ENCODE measurements around the gene CYTH4.
"Not testable (repeated sequence)": the region's sequence is repeated elsewhere in the genome, so short reads cannot be mapped to it uniquely, and the experiment has no call there.

The CYTH4 gene

GRCh38 chr22:37249986-37250385, 32.3 kb upstream of the CYTH4 start:
- DNase-seq, result no peak

GRCh38 chr22:37251836-37252235, 30.5 kb upstream of the CYTH4 start:
- DNase-seq, result not testable (repeated sequence)

- no peak for DNase-seq
These were observed 29.1 kb upstream of the CYTH4 start for GRCh38 chr22:37253126-37253660.

- DNase-seq, result no peak
These were observed 28.0 kb upstream of the CYTH4 start for GRCh38 chr22:37254209-37254866.

GRCh38 chr22:37254867-37255233, 27.5 kb upstream of the CYTH4 start:
- no peak for DNase-seq

GRCh38 chr22:37255558-37256006, 26.7 kb upstream of the CYTH4 start:
- no peak for DNase-seq

- DNase-seq, result no peak
These were observed 26.1 kb upstream of the CYTH4 start for GRCh38 chr22:37256075-37256726.

- no peak for DNase-seq
These were observed 24.1 kb upstream of the CYTH4 start for GRCh38 chr22:37258005-37258752.

GRCh38 chr22:37258753-37259401, 23.4 kb upstream of the CYTH4 start:
- DNase-seq, result no peak

GRCh38 chr22:37259540-37260029, 22.7 kb upstream of the CYTH4 start:
- no peak for DNase-seq

- DNase-seq, result no peak
These were observed 22.0 kb upstream of the CYTH4 start for GRCh38 chr22:37260155-37260795.

GRCh38 chr22:37260901-37261336, 21.4 kb upstream of the CYTH4 start:
- DNase-seq, result no peak

GRCh38 chr22:37262346-37262745, 20.0 kb upstream of the CYTH4 start:
- no peak for DNase-seq

GRCh38 chr22:37263966-37264887, 18.1 kb upstream of the CYTH4 start:
- DNase-seq, result no peak

GRCh38 chr22:37266581-37267134, 15.7 kb upstream of the CYTH4 start:
- DNase-seq, result no peak

GRCh38 chr22:37267135-37267587, 15.1 kb upstream of the CYTH4 start:
- DNase-seq, result no peak

GRCh38 chr22:37267661-37268413, 14.5 kb upstream of the CYTH4 start:
- no peak for DNase-seq

- DNase-seq, result no peak
These were observed 12.2 kb upstream of the CYTH4 start for GRCh38 chr22:37269936-37270678.

- DNase-seq, result no peak
These were observed 11.2 kb upstream of the CYTH4 start for GRCh38 chr22:37270928-37271650.
